H1 (cell line): ENCODE data around the gene RHOBTB1. TPM values are rescaled to one million over a fixed set of nuclear protein-coding genes. Genes with fewer than 3 reads are reported as not detected.

Experiments used
- CTCF ChIA-PET: fragments of 300-600 bp; sonication (Branson Sonifier 250); formaldehyde crosslinking; loops from one replicate; lab custom pipeline; 2021; ENCODE audit not compliant: partially characterized antibody; lab: Charles Lee
- POLR2A ChIA-PET: fragments of 300-600 bp; sonication (Branson Sonifier 250); formaldehyde crosslinking; loops from one replicate; lab custom pipeline; 2021; ENCODE audit warnings: inconsistent platforms; ENCODE audit not compliant: partially characterized antibody; lab: Charles Lee
- DNase-seq, 2 experiments: peaks; one replicate each; pipeline versions ENCODE4 v3.0.0 to v3.0.0-alpha.2; 2010 to 2022; ENCODE audit warnings: low spot score in 2 of 2, low read depth in 1 of 2, mixed read lengths in 1 of 2
- FAIRE-seq: peaks from 2 replicates; lab custom pipeline; 2011; peaks lifted over from hg19 to GRCh38; lab: Jason Lieb, UNC
- H2AFZ ChIP-seq: 2 replicates; pipeline ENCODE4 v1.8.1; 2012; ENCODE audit warnings: low read length, inconsistent platforms
- H2AK5ac ChIP-seq: 2 replicates; pipeline ENCODE4 v1.6.1; 2013; ENCODE audit warnings: low read depth, low read length
- H2BK120ac ChIP-seq: replicated peaks from 2 replicates; pipeline ENCODE3; 2013; ENCODE audit warnings: low read depth, low read length, inconsistent platforms
- H2BK12ac ChIP-seq: 2 replicates; pipeline ENCODE4 v1.6.1; 2013; ENCODE audit warnings: low read depth, low read length
- H2BK15ac ChIP-seq: 2 replicates; pipeline ENCODE4 v1.6.1; 2013; ENCODE audit warnings: low read length
- H2BK20ac ChIP-seq: 2 replicates; pipeline ENCODE4 v1.6.1; 2013; ENCODE audit warnings: low read length
- H2BK5ac ChIP-seq: 2 replicates; pipeline ENCODE4 v1.6.1; 2013; ENCODE audit warnings: low read depth, low read length
- H3K14ac ChIP-seq: 2 replicates; pipeline ENCODE4 v1.6.1; 2013; ENCODE audit warnings: inconsistent platforms; ENCODE audit not compliant: insufficient read length
- H3K18ac ChIP-seq: 2 replicates; pipeline ENCODE4 v1.6.1; 2013; ENCODE audit warnings: low read length; ENCODE audit errors: extremely low read depth
- H3K23ac ChIP-seq: 2 replicates; pipeline ENCODE4 v1.6.1; 2013; ENCODE audit warnings: inconsistent platforms; ENCODE audit not compliant: insufficient read length
- H3K23me2 ChIP-seq: 2 replicates; pipeline ENCODE4 v1.6.1; 2013; ENCODE audit warnings: low read depth, low read length
- H3K27ac ChIP-seq: 2 replicates; pipeline ENCODE4 v1.6.1; 2011; ENCODE audit warnings: low read depth, low read length, inconsistent platforms
- H3K27me3 ChIP-seq, 4 experiments: replicated peaks in 1 of 4; 1 replicate in 1 of 4; 2 replicates in 3 of 4; pipeline versions ENCODE4 v1.6.1 to v1.8.1; 2011 to 2013; ENCODE audit warnings: low read length in 3 of 4, mild to moderate bottlenecking in 3 of 4, inconsistent platforms in 2 of 4, mixed read lengths in 2 of 4, moderate library complexity in 1 of 4; ENCODE audit not compliant: control insufficient read depth in 3 of 4, insufficient read depth in 3 of 4; ENCODE audit errors: extremely low read depth in 1 of 4
- H3K36me3 ChIP-seq, 4 experiments: 2 replicates each; pipeline versions ENCODE4 v1.6.1 to v1.8.1; 2011 to 2013; ENCODE audit warnings: mild to moderate bottlenecking in 4 of 4, low read length in 3 of 4, moderate library complexity in 2 of 4, control low read depth in 1 of 4, inconsistent platforms in 1 of 4; ENCODE audit not compliant: insufficient read depth in 4 of 4, control insufficient read depth in 2 of 4
- H3K4ac ChIP-seq: replicated peaks from 2 replicates; pipeline ENCODE3; 2013; ENCODE audit warnings: low read length, low read depth, mixed read lengths, inconsistent platforms; ENCODE audit not compliant: insufficient read length
- H3K4me1 ChIP-seq, 4 experiments: replicated peaks in 1 of 4; 1 replicate in 1 of 4; 2 replicates in 3 of 4; pipeline versions ENCODE4 v1.6.1 to v1.8.1; 2011 to 2013; ENCODE audit warnings: low read length in 3 of 4, inconsistent platforms in 2 of 4, mixed read lengths in 1 of 4; ENCODE audit not compliant: insufficient read depth in 4 of 4, control insufficient read depth in 3 of 4
- H3K4me2 ChIP-seq, 2 experiments: 2 replicates each; pipeline versions ENCODE4 v1.6.1 to v1.8.1; 2011 to 2013; ENCODE audit warnings: low read depth in 2 of 2, low read length in 2 of 2, control low read depth in 1 of 2, inconsistent platforms in 1 of 2, mild to moderate bottlenecking in 1 of 2; ENCODE audit not compliant: insufficient read depth in 1 of 2
- H3K4me3 ChIP-seq, 4 experiments: fragments of 200-600, 300-600 bp in 1 of 4; sonication (generic), shearing (Covaris generic), sonication (Bioruptor Twin) in 1 of 4; 2 replicates each; pipeline versions ENCODE4 v1.5.1 to v1.8.1; 2011 to 2016; ENCODE audit warnings: low read length in 4 of 4, low read depth in 3 of 4, control low read depth in 2 of 4, inconsistent platforms in 2 of 4, mild to moderate bottlenecking in 2 of 4, mixed read lengths in 1 of 4, moderate library complexity in 1 of 4; ENCODE audit not compliant: insufficient read depth in 2 of 4; ENCODE audit errors: extremely low read depth in 1 of 4
- H3K56ac ChIP-seq: replicated peaks from 2 replicates; pipeline ENCODE3; 2013; ENCODE audit warnings: low read depth, mild to moderate bottlenecking, mixed read lengths, low read length, inconsistent platforms; ENCODE audit not compliant: insufficient read length
- H3K79me1 ChIP-seq: 2 replicates; pipeline ENCODE4 v1.6.1; 2013; ENCODE audit warnings: low read depth, low read length, control low read depth
- H3K79me2 ChIP-seq, 2 experiments: 2 replicates each; pipeline versions ENCODE4 v1.6.1 to v1.8.1; 2012 to 2013; ENCODE audit warnings: low read length in 2 of 2, mild to moderate bottlenecking in 2 of 2, inconsistent platforms in 1 of 2; ENCODE audit not compliant: insufficient read depth in 2 of 2, control insufficient read depth in 1 of 2
- H3K9ac ChIP-seq, 4 experiments: replicated peaks in 1 of 4; 1 replicate in 1 of 4; 2 replicates in 3 of 4; pipeline versions ENCODE4 v1.6.1 to v1.8.1; 2011 to 2013; ENCODE audit warnings: low read depth in 3 of 4, low read length in 3 of 4, control low read depth in 2 of 4, mild to moderate bottlenecking in 2 of 4, moderate library complexity in 2 of 4, inconsistent platforms in 1 of 4; ENCODE audit errors: extremely low read depth in 1 of 4
- H3K9me3 ChIP-seq, 2 experiments: 2 replicates each; pipeline versions ENCODE4 v1.6.1 to v1.8.1; 2012 to 2013; ENCODE audit warnings: mild to moderate bottlenecking in 2 of 2, moderate library complexity in 2 of 2, control low read depth in 1 of 2, inconsistent platforms in 1 of 2, low read depth in 1 of 2, low read length in 1 of 2, mixed read lengths in 1 of 2; ENCODE audit not compliant: insufficient read depth in 2 of 2
- H4K20me1 ChIP-seq, 2 experiments: replicated peaks in 1 of 2; 2 replicates each; pipeline versions ENCODE3 to v1.8.1; 2011 to 2013; ENCODE audit warnings: inconsistent platforms in 2 of 2, low read length in 2 of 2, mild to moderate bottlenecking in 1 of 2; ENCODE audit not compliant: insufficient read depth in 2 of 2, control insufficient read depth in 1 of 2
- H4K5ac ChIP-seq: 2 replicates; pipeline ENCODE4 v1.6.1; 2013; ENCODE audit warnings: low read length, low read depth, mixed read lengths, inconsistent platforms; ENCODE audit not compliant: insufficient read length
- H4K8ac ChIP-seq: 2 replicates; pipeline ENCODE4 v1.8.0; 2013; ENCODE audit warnings: mild to moderate bottlenecking, moderate library complexity, low read length, inconsistent platforms; ENCODE audit not compliant: insufficient read depth; ENCODE audit errors: extremely low read depth
- H4K91ac ChIP-seq: replicated peaks from 2 replicates; pipeline ENCODE3; 2013; ENCODE audit warnings: low read length, mixed read lengths, inconsistent platforms; ENCODE audit not compliant: insufficient read length
- CEBPB ChIP-seq: IDR thresholded peaks from 2 replicates; pipeline ENCODE4 v1.6.1; 2012; ENCODE audit warnings: low read depth, low read length
- CHD2 ChIP-seq: IDR thresholded peaks from 2 replicates; pipeline ENCODE4 v1.6.1; 2012; ENCODE audit warnings: low read length, improper control_type of control experiment
- EZH2 ChIP-seq: fragments of 200-600 bp; sonication (generic); IDR thresholded peaks from 2 replicates; pipeline ENCODE4 v1.7.1; 2012; ENCODE audit warnings: low read depth, mild to moderate bottlenecking, moderate library complexity, low read length, inconsistent platforms; ENCODE audit not compliant: severe bottlenecking
- KDM4A ChIP-seq: IDR thresholded peaks from one replicate; pipeline ENCODE4 v1.7.1; 2012; ENCODE audit warnings: low read depth, mild to moderate bottlenecking, moderate library complexity, low read length, inconsistent platforms; ENCODE audit not compliant: severe bottlenecking
- RFX5 ChIP-seq: IDR thresholded peaks from 2 replicates; pipeline ENCODE4 v1.6.1; 2011; ENCODE audit warnings: low read depth, low read length, improper control_type of control experiment, borderline replicate concordance
- RNF2 ChIP-seq: fragments of 200-900, 300-1000 bp; sonication (generic); IDR thresholded peaks from 2 replicates; pipeline ENCODE4 v1.7.1; 2016; ENCODE audit warnings: borderline replicate concordance, low read depth, mild to moderate bottlenecking, antibody characterized with exemption, low read length; ENCODE audit not compliant: poor library complexity, severe bottlenecking; ENCODE audit errors: missing control alignments
- WGBS, 2 experiments: shearing (Covaris generic) in 1 of 2; methylation state at CpG; one replicate each; pipeline versions ENCODE4 v1.1.6 to v1.1.7; 2013 to 2015; ENCODE audit warnings: low lambda C conversion rate in 2 of 2, mixed read lengths in 2 of 2, inconsistent platforms in 1 of 2, low coverage in 1 of 2, missing lambda C conversion rate in 1 of 2; ENCODE audit not compliant: insufficient replicate concordance in 2 of 2, insufficient coverage in 1 of 2, insufficient read length in 1 of 2; ENCODE audit errors: extremely low coverage in 1 of 2, missing lambda C conversion rate in 1 of 2; 5-methylcytosine and 5-hydroxymethylcytosine counted together
- polyA plus RNA-seq, 7 experiments: library from polyadenylated mRNA; depleted of rRNA in 3 of 7; stranded (reverse) in 5 of 7; unstranded in 2 of 7; fragments of >200 nt in 5 of 7; fragments of 200-250 nt in 2 of 7; gene quantifications; 1 replicate in 5 of 7; 2 replicates in 1 of 7; 4 replicates in 1 of 7; pipeline versions ENCODE4 v1.2.1 to v1.2.3, GENCODE V29; 2011 to 2013; ENCODE audit warnings: missing spikeins in 2 of 7, mixed read lengths in 2 of 7
- total RNA-seq: library from RNA; stranded (reverse); fragmentation: NEBNext Ultra II Directional; extraction: Animal tissue kit (Norgen Biotek cat#: 25700); gene quantifications from 2 replicates; pipeline ENCODE4 v1.2.1, GENCODE V29; 2021

The RHOBTB1 gene
- total and polyA plus RNA-seq, 2 of the 8 experiments (the other 6 are each of a cell fraction or from before 2014, with no cell fraction given) = 6.1 to 7.4 TPM

DNA sequence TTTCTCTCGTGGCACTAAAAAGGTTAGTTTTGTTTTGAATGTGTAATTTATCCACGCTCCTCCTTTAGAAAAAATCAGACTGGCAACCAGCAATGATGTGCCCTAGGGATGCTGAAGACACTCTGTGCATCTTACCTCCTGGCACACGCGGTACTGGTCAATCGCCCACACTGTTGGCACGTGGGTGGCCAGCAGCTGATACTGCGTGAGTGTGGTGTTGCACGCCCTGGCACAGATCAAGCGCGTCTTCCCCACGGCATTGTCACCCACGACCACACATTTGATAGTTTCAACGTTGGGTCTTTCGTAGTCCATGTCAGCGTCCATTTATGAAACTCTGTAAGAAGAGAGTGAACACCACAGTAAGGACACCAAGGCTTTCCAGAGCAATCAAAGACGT lies 32.8 kb downstream of the RHOBTB1 start:
- Histone ChIP-seq H2BK15ac (no peak overlapping the region), H3K9ac (no peak overlapping the region), H2BK12ac (no peak overlapping the region), H3K23ac (no peak overlapping the region), H3K18ac (no peak overlapping the region), H3K14ac (no peak overlapping the region), H2AK5ac (no peak overlapping the region), H3K4me1 (no peaks in the 10 kb centered on the region), H4K5ac (no peak overlapping the region), H3K79me2 (no peaks in the 10 kb centered on the region), H2BK5ac (no peak overlapping the region; the same call in 1 of the 2 replicates), H3K56ac (no peak overlapping the region), H3K36me3 (no peaks in the 10 kb centered on the region; a peak in 3 of 8 replicates), H3K23me2 (no peaks in the 10 kb centered on the region), H3K4me2 (no peak overlapping the region), H3K27me3 (no peaks in the 10 kb centered on the region), H4K20me1 (no peaks in the 10 kb centered on the region), H4K8ac (no peak overlapping the region), H3K4ac (no peak overlapping the region), H3K9me3 (peaks cover 0 to 5% of the 10 kb centered on the region in 2 experiments; a peak in 1 of 4 replicates), H3K4me3 (no peak overlapping the region), H4K91ac (no peak overlapping the region), H2BK20ac (no peak overlapping the region), H2AFZ (no peak overlapping the region), H3K79me1 (no peaks in the 10 kb centered on the region), H3K27ac (no peak overlapping the region), H2BK120ac (no peak overlapping the region)
- ChIA-PET POLR2A (no interaction called here), CTCF (no interaction called here)
- FAIRE-seq (no peak), DNase-seq (no peak)
- 90% methylated on average over 16 of the region's 16 CpGs; no CpG with 5 or more reads in 1 of the 2 experiments for WGBS, 2 experiments
- TF ChIP-seq KDM4A (no peak), CHD2 (no peak), CEBPB (no peak), RFX5 (no peak), EZH2 (no peak), RNF2 (no peak)
